OCI-LY1 (cell line): Measurements from ENCODE around the gene PIGN.

Experiments used
- H2AFZ ChIP-seq: fragments of 200-600 bp; sonication (generic), shearing (Covaris generic); 2 replicates; pipeline ENCODE4 v1.6.0; 2014; ENCODE audit warnings: antibody characterized with exemption, mild to moderate bottlenecking, low read length
- H3F3A ChIP-seq: fragments of 200-600 bp; sonication (generic), shearing (Covaris generic); 2 replicates; pipeline ENCODE4 v1.6.0; 2014; ENCODE audit warnings: mild to moderate bottlenecking, antibody characterized with exemption, low read length, moderate library complexity; ENCODE audit not compliant: insufficient read depth
- H3K27ac ChIP-seq: fragments of 200-600 bp; sonication (generic); 2 replicates; pipeline ENCODE4 v1.5.1; 2014; ENCODE audit warnings: low read length, mixed run types, mild to moderate bottlenecking, low read depth; ENCODE audit not compliant: poor library complexity, severe bottlenecking
- H3K27me3 ChIP-seq: fragments of 200-600 bp; sonication (generic); 2 replicates; pipeline ENCODE4 v1.6.0; 2014; ENCODE audit warnings: antibody characterized with exemption, mild to moderate bottlenecking, low read length, moderate library complexity; ENCODE audit not compliant: insufficient read depth
- H3K36me3 ChIP-seq: fragments of 200-600 bp; sonication (generic); 2 replicates; pipeline ENCODE4 v1.6.1; 2014; ENCODE audit warnings: mild to moderate bottlenecking, antibody characterized with exemption, low read length, moderate library complexity, mixed read lengths; ENCODE audit not compliant: insufficient read depth
- H3K4me1 ChIP-seq: fragments of 200-600 bp; sonication (generic); 2 replicates; pipeline ENCODE4 v1.5.1; 2014; ENCODE audit warnings: mild to moderate bottlenecking, low read length, moderate library complexity; ENCODE audit not compliant: insufficient read depth, severe bottlenecking
- H3K4me2 ChIP-seq: fragments of 200-600 bp; sonication (generic), shearing (Covaris generic); 2 replicates; pipeline ENCODE4 v1.6.1; 2014; ENCODE audit warnings: low read length
- H3K4me3 ChIP-seq: fragments of 200-600 bp; sonication (generic); 2 replicates; pipeline ENCODE4 v1.5.1; 2014; ENCODE audit warnings: low read length, low read depth, mild to moderate bottlenecking, mixed read lengths; ENCODE audit not compliant: poor library complexity, severe bottlenecking
- H3K79me2 ChIP-seq: fragments of 200-600 bp; shearing (Covaris generic); 2 replicates; pipeline ENCODE4 v1.6.1; 2016; ENCODE audit warnings: mixed run types, low read length, mixed read lengths; ENCODE audit not compliant: insufficient read depth
- H3K9ac ChIP-seq: fragments of 200-600 bp; sonication (generic), shearing (Covaris generic); 2 replicates; pipeline ENCODE4 v1.6.1; 2014; ENCODE audit warnings: mild to moderate bottlenecking, low read length, mixed read lengths
- H3K9me2 ChIP-seq: fragments of 200-600 bp; sonication (generic), shearing (Covaris generic); 2 replicates; pipeline ENCODE4 v1.6.1; 2014; ENCODE audit warnings: low read depth, mild to moderate bottlenecking, low read length, mixed read lengths
- H3K9me3 ChIP-seq: fragments of 200-600 bp; shearing (Covaris generic); 2 replicates; pipeline ENCODE4 v1.6.1; 2014; ENCODE audit warnings: low read length, mixed read lengths
- H4K20me1 ChIP-seq: fragments of 200-600 bp; sonication (generic), shearing (Covaris generic); 2 replicates; pipeline ENCODE4 v1.6.0; 2016; ENCODE audit warnings: mild to moderate bottlenecking, low read length; ENCODE audit not compliant: insufficient read depth
- CTCF ChIP-seq: fragments of 200-600 bp; sonication (generic), shearing (Covaris generic); IDR thresholded peaks from 2 replicates; pipeline ENCODE4 v1.5.1; 2017; ENCODE audit warnings: mild to moderate bottlenecking, antibody characterized with exemption, low read length, moderate library complexity, mixed read lengths
- EZH2 ChIP-seq: fragments of 200-600 bp; sonication (generic), shearing (Covaris generic); IDR thresholded peaks from 2 replicates; pipeline ENCODE4 v1.8.0; 2017; ENCODE audit warnings: borderline replicate concordance, mixed run types, mild to moderate bottlenecking, antibody characterized with exemption, low read length, moderate library complexity, mixed read lengths

Gene PIGN

GRCh38 chr18:62119884-62120283 is 67.0 kb downstream of the PIGN start:
- H3K27ac ChIP-seq: no peak overlapping the region
- H3K79me2 ChIP-seq: no peaks in the 10 kb centered on the region
- H3K9ac ChIP-seq: no peak overlapping the region
- H3F3A ChIP-seq: no peaks in the 10 kb centered on the region; the same call in 1 of the 2 replicates
- H3K4me3 ChIP-seq: no peak overlapping the region
- H3K4me1 ChIP-seq: no peaks in the 10 kb centered on the region
- H4K20me1 ChIP-seq: no peaks in the 10 kb centered on the region
- H3K27me3 ChIP-seq: no peaks in the 10 kb centered on the region
- no peak overlapping the region for H3K4me2 ChIP-seq
- no peaks in the 10 kb centered on the region for H3K9me3 ChIP-seq
- no peaks in the 10 kb centered on the region for H3K36me3 ChIP-seq
- H3K9me2 ChIP-seq: no peaks in the 10 kb centered on the region
- TF ChIP-seq EZH2 (no peak), CTCF (no peak)
- H2AFZ ChIP-seq: no peak overlapping the region

- Histone ChIP-seq H4K20me1 (no peaks in the 10 kb centered on the region), H3K4me3 (no peak overlapping the region), H3K4me1 (no peaks in the 10 kb centered on the region), H3K36me3 (no peaks in the 10 kb centered on the region), H3K9ac (no peak overlapping the region), H3K4me2 (no peak overlapping the region), H3K27me3 (no peaks in the 10 kb centered on the region), H2AFZ (no peak overlapping the region), H3F3A (no peaks in the 10 kb centered on the region; the same call in 1 of the 2 replicates), H3K79me2 (no peaks in the 10 kb centered on the region), H3K9me2 (no peaks in the 10 kb centered on the region), H3K9me3 (no peaks in the 10 kb centered on the region), H3K27ac (no peak overlapping the region)
- TF ChIP-seq CTCF (no peak), EZH2 (no peak)
Observed at GRCh38 chr18:62118328-62118727, 68.5 kb downstream of the PIGN start.

GRCh38 chr18:62109676-62110075 is 77.2 kb downstream of the PIGN start:
- Histone ChIP-seq H3K9ac (no peak overlapping the region), H3F3A (no peaks in the 10 kb centered on the region), H3K27me3 (no peaks in the 10 kb centered on the region), H3K27ac (no peak overlapping the region), H2AFZ (no peak overlapping the region), H3K4me2 (no peak overlapping the region), H3K9me2 (no peaks in the 10 kb centered on the region), H3K4me3 (no peak overlapping the region), H3K36me3 (0 out of 2 replicates have a peak, but pooled peaks cover 7% of the 10 kb centered on the region), H3K79me2 (no peaks in the 10 kb centered on the region), H3K9me3 (no peaks in the 10 kb centered on the region), H3K4me1 (no peaks in the 10 kb centered on the region), H4K20me1 (no peaks in the 10 kb centered on the region)
- TF ChIP-seq EZH2: no peak
- no peak for TF ChIP-seq CTCF
